Epithelial cell of proximal tubule (primary cell): ENCODE data around the gene TMEM54. TPM values are rescaled to one million over a fixed set of nuclear protein-coding genes. Genes with fewer than 3 reads are reported as not detected.
A peak's percentile ranks its signal among the peaks of the same experiment; 100 is the strongest.

ENCODE experiments used
- DNase-seq: peaks from one replicate; pipeline ENCODE4 v3.0.0-alpha.2; 2011; ENCODE audit warnings: low read depth
- H3K4me3 ChIP-seq: 2 replicates; pipeline ENCODE4 v1.5.1; 2011; ENCODE audit warnings: low read depth, mild to moderate bottlenecking, low read length
- total RNA-seq: library from RNA; depleted of rRNA; stranded (reverse); fragments of >200 nt; gene quantifications from 2 replicates; pipeline ENCODE4 v1.2.3, GENCODE V29; 2015
- TF ChIP-seq, protein P1 (sequence below): conservative IDR thresholded peaks from 2 replicates; pipeline ENCODE4 v1.5.1; 2012; ENCODE audit warnings: low read depth, mild to moderate bottlenecking, low read length

Gene TMEM54
- total RNA-seq, 1 donor from 2014 or later, result 131 TPM

DNA sequence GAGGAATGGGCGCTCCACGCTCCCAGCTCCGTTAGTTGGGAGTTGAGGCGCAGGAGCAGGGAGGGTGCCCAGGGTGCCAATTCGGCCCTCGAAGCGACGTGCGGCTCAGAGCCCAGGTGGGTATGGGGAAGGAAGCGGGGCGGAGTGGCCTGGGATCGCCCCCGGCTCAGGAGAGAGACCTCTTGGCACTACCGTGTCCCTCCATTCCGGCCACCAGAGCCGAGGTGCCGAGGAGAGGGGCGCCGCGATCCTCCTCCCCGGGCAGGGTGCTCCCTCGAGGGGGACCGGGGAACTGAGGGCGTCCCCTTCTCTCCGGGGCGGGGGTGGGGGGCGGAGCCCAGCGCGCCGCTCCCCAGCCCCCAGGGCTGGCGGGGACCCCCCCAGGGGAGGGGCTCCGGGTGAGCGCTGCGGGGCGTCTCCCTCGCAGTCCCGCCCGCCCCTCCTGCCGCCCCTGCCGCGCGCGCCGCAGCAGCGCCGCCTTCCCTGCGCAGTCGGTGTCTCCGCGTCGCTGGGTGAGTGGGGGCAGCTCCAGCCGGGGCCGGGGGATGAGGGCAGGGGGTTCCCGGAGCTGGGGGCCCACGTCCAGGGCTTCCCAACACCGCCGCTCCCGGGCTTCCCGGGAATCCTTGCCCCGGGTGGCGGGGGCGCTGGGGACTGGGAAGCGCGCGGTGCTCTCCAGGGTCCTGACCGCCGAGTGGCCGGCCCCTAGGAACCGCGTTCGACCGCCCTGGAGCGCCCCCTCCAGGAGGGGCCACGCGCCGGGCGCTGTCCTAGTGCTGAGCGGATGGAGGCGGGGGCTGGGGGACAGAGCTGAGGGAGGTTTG is 15.0 kb downstream of the TMEM54 start, which contains the start of gene HPCA:
Gene HPCA, plus strand, starts transcription at position 488 of the 824 bp plus-strand sequence. CDS start 2,408 bp downstream, outside the sequence.
- TF ChIP-seq, protein P1, sequence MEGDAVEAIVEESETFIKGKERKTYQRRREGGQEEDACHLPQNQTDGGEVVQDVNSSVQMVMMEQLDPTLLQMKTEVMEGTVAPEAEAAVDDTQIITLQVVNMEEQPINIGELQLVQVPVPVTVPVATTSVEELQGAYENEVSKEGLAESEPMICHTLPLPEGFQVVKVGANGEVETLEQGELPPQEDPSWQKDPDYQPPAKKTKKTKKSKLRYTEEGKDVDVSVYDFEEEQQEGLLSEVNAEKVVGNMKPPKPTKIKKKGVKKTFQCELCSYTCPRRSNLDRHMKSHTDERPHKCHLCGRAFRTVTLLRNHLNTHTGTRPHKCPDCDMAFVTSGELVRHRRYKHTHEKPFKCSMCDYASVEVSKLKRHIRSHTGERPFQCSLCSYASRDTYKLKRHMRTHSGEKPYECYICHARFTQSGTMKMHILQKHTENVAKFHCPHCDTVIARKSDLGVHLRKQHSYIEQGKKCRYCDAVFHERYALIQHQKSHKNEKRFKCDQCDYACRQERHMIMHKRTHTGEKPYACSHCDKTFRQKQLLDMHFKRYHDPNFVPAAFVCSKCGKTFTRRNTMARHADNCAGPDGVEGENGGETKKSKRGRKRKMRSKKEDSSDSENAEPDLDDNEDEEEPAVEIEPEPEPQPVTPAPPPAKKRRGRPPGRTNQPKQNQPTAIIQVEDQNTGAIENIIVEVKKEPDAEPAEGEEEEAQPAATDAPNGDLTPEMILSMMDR, result peak; percentile 75
- H3K4me3 ChIP-seq, result peak within 1 kb of the TSS; percentile 16
- no peak for DNase-seq

GRCh38 chr1:32885676-32886003 is 15.5 kb downstream of the TMEM54 start:
- DNase-seq, result no peak
- H3K4me3 ChIP-seq, result no peak overlapping the region
- TF ChIP-seq, protein P1, result no peak

DNA sequence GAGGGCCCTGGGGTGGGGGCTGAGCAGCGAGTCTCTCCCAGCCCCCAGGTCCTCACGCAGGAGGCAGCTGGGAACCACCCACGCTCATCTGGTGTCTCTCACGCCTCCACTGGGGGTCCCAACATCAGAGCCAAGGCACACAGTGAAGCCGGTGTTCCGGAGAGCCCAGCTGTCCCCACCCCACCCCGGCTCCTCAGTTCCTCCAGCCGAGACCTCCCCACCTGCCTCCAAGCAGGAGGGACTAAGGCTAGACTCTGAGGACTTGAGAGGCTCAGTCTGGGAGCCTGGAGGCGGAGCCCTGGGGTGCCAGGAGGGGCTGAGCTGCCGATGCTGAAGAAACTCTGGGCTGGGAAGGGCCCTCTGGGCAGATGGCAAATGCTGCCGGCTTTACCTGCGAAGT is 16.5 kb downstream of the TMEM54 start:
- no peak for DNase-seq
- no peak overlapping the region for H3K4me3 ChIP-seq
- TF ChIP-seq, protein P1, result no peak

GRCh38 chr1:32884032-32884372 is 17.2 kb downstream of the TMEM54 start:
- DNase-seq, result no peak
- TF ChIP-seq, protein P1, result no peak
- no peak overlapping the region for H3K4me3 ChIP-seq

DNA sequence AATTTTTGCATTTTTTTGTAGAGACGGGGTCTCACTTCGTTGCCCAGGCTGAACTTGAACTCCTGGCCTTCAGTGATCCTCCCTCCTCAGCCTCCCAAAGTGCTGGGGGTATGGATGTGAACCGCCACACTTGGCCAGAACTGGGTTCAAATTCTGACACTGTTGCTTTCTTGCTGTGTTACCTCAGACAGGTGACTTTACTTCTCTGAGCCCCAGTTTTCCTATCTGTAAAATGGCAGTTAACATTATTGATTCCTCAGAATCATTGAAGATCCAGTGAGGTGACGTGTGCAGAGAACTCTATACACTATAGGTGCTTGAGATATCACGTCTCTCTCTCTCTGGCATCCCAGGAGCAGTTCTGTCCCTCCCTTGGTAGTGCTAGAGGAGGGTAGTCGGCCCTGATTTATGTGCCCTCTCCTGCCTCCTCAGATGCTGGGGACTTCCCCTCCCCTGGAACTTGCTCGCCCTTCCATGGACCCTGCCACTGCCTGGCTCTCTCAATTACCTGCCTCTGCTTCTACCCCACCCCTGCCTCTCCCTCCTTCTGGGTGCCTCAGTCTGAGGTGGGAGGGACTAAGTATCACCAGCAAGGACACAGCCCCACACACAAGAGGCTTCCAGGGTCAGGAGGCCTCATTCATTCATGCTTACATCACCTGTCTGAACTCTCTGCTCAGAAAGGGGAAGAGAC is 17.7 kb downstream of the TMEM54 start:
- TF ChIP-seq, protein P1, result no peak
- H3K4me3 ChIP-seq, result no peak overlapping the region
- no peak for DNase-seq

GRCh38 chr1:32881871-32882850 is 19.0 kb downstream of the TMEM54 start:
- TF ChIP-seq, protein P1, result no peak
- DNase-seq, result no peak
- H3K4me3 ChIP-seq, result no peak overlapping the region
